Keratinocyte (primary cell): ENCODE measurements around the gene SLC17A5. TPM values are rescaled to one million over a fixed set of nuclear protein-coding genes. Genes with fewer than 3 reads are reported as not detected.

Experiments
- DNase-seq: peaks from one replicate; pipeline ENCODE4 v3.0.0-alpha.2; 2011; ENCODE audit warnings: low read depth, missing footprints, low spot score
- FAIRE-seq: peaks from 2 replicates; lab custom pipeline; 2011; peaks lifted over from hg19 to GRCh38; lab: Jason Lieb, UNC
- H2AFZ ChIP-seq: 2 replicates; pipeline ENCODE4 v1.6.0; 2012; ENCODE audit warnings: low read length, control low read depth, inconsistent platforms; ENCODE audit not compliant: control insufficient read depth
- H3K27ac ChIP-seq: 2 replicates; pipeline ENCODE4 v1.5.1; 2011; ENCODE audit warnings: low read length; ENCODE audit not compliant: control insufficient read depth, insufficient read depth
- H3K27me3 ChIP-seq: 3 replicates; pipeline ENCODE4 v1.6.0; 2011; ENCODE audit warnings: low read length; ENCODE audit not compliant: control insufficient read depth, insufficient read depth; ENCODE audit errors: extremely low read depth
- H3K36me3 ChIP-seq, 2 experiments: 2 replicates in 1 of 2; 3 replicates in 1 of 2; pipeline ENCODE4 v1.5.1; 2011; ENCODE audit warnings: low read length in 2 of 2, mild to moderate bottlenecking in 1 of 2; ENCODE audit not compliant: control insufficient read depth in 2 of 2, insufficient read depth in 2 of 2; ENCODE audit errors: extremely low read depth in 1 of 2
- H3K4me1 ChIP-seq: 3 replicates; pipeline ENCODE4 v1.5.1; 2011; ENCODE audit warnings: low read length; ENCODE audit not compliant: control insufficient read depth, insufficient read depth; ENCODE audit errors: extremely low read depth
- H3K4me2 ChIP-seq: 3 replicates; pipeline ENCODE4 v1.6.0; 2011; ENCODE audit warnings: low read depth, low read length; ENCODE audit not compliant: control insufficient read depth, insufficient read depth; ENCODE audit errors: extremely low read depth
- H3K4me3 ChIP-seq, 3 experiments: fragments of 200-600 bp in 1 of 3; sonication (generic) in 1 of 3; 2 replicates in 2 of 3; 3 replicates in 1 of 3; pipeline ENCODE4 v1.5.1; 2011 to 2016; ENCODE audit warnings: low read length in 3 of 3, mild to moderate bottlenecking in 3 of 3, control low read depth in 2 of 3, inconsistent platforms in 1 of 3, low read depth in 1 of 3, mixed read lengths in 1 of 3, mixed run types in 1 of 3, moderate library complexity in 1 of 3; ENCODE audit not compliant: control insufficient read depth in 2 of 3, insufficient read depth in 2 of 3; ENCODE audit errors: extremely low read depth in 1 of 3
- H3K79me2 ChIP-seq: 2 replicates; pipeline ENCODE4 v1.6.0; 2012; ENCODE audit warnings: low read length; ENCODE audit not compliant: control insufficient read depth, insufficient read depth
- H3K9ac ChIP-seq: 3 replicates; pipeline ENCODE4 v1.6.0; 2011; ENCODE audit warnings: low read length; ENCODE audit not compliant: control insufficient read depth, insufficient read depth; ENCODE audit errors: extremely low read depth
- H3K9me1 ChIP-seq: 3 replicates; pipeline ENCODE4 v1.6.0; 2011; ENCODE audit warnings: low read length; ENCODE audit not compliant: control insufficient read depth, insufficient read depth; ENCODE audit errors: extremely low read depth
- H3K9me3 ChIP-seq: 2 replicates; pipeline ENCODE4 v1.5.1; 2012; ENCODE audit warnings: low read depth, low read length; ENCODE audit not compliant: control insufficient read depth
- H4K20me1 ChIP-seq: 3 replicates; pipeline ENCODE4 v1.6.0; 2011; ENCODE audit warnings: low read length; ENCODE audit not compliant: control insufficient read depth, insufficient read depth; ENCODE audit errors: extremely low read depth
- EZH2 ChIP-seq: IDR thresholded peaks from one replicate; pipeline ENCODE4 v1.6.1; 2012; ENCODE audit warnings: inconsistent platforms, mild to moderate bottlenecking, low read length, moderate library complexity
- dilution Hi-C: fragments of 300-500 bp; cut with MboI; formaldehyde crosslinking; loops from one replicate; pipeline ENCODE4 v1.7.0; 2020; ENCODE audit warnings: low sequenced_read_pairs; ENCODE audit not compliant: extremely low pct_ligation_motif_present
- polyA plus RNA-seq, 5 experiments: library from polyadenylated mRNA; depleted of rRNA in 3 of 5; stranded (reverse) in 3 of 5; stranded (forward) in 1 of 5; unstranded in 1 of 5; fragments of >200 nt; gene quantifications; 1 replicate in 1 of 5; 2 replicates in 3 of 5; 3 replicates in 1 of 5; pipeline versions ENCODE4 v1.2.1 to v1.2.3, GENCODE V29; 2011 to 2012; ENCODE audit warnings: missing spikeins in 2 of 5, low read depth in 1 of 5, low replicate concordance in 1 of 5
- TF ChIP-seq, protein P1 (sequence below), 3 experiments: IDR thresholded peaks in 1 of 3; conservative IDR thresholded peaks in 1 of 3; optimal IDR thresholded peaks in 1 of 3; 2 replicates in 2 of 3; 3 replicates in 1 of 3; pipeline versions ENCODE3 to v1.5.1; 2011; ENCODE audit warnings: low read length in 3 of 3, mild to moderate bottlenecking in 3 of 3, moderate library complexity in 2 of 3, control low read depth in 1 of 3, inconsistent platforms in 1 of 3; ENCODE audit not compliant: insufficient read depth in 2 of 3; ENCODE audit errors: extremely low read depth in 1 of 3

Gene SLC17A5
- polyA plus RNA-seq, 1 donor (not counting 4 experiments of a cell fraction or from before 2014, with no cell fraction given) = 8.7 TPM

GRCh38 chr6:73640179-73640750 lies 13.5 kb downstream of the SLC17A5 start:
- no peaks in the 10 kb centered on the region for H3K9me3 ChIP-seq
- dilution Hi-C loops = no loop called here
- no peak overlapping the region for H3K27ac ChIP-seq
- DNase-seq = no peak
- H3K36me3 ChIP-seq = no peaks in the 10 kb centered on the region
- peaks cover 3% of the 10 kb centered on the region for H3K4me1 ChIP-seq
- H4K20me1 ChIP-seq = no peaks in the 10 kb centered on the region
- no peak overlapping the region for H3K4me2 ChIP-seq
- TF ChIP-seq, protein P1, sequence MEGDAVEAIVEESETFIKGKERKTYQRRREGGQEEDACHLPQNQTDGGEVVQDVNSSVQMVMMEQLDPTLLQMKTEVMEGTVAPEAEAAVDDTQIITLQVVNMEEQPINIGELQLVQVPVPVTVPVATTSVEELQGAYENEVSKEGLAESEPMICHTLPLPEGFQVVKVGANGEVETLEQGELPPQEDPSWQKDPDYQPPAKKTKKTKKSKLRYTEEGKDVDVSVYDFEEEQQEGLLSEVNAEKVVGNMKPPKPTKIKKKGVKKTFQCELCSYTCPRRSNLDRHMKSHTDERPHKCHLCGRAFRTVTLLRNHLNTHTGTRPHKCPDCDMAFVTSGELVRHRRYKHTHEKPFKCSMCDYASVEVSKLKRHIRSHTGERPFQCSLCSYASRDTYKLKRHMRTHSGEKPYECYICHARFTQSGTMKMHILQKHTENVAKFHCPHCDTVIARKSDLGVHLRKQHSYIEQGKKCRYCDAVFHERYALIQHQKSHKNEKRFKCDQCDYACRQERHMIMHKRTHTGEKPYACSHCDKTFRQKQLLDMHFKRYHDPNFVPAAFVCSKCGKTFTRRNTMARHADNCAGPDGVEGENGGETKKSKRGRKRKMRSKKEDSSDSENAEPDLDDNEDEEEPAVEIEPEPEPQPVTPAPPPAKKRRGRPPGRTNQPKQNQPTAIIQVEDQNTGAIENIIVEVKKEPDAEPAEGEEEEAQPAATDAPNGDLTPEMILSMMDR (optimal IDR thresholded peaks at IDR 0.05 in 1 of 3, IDR thresholded peaks at IDR 0.05 in 1 of 3, conservative IDR thresholded peaks at IDR 0.05 in 1 of 3; ENCODE audit: extremely low read depth in 1 of 3, insufficient read depth in 2 of 3, low read length in 3 of 3) = no peak
- TF ChIP-seq EZH2 = no peak
- H2AFZ ChIP-seq = no peak overlapping the region
- H3K9me1 ChIP-seq = no peaks in the 10 kb centered on the region
- H3K27me3 ChIP-seq = no peaks in the 10 kb centered on the region
- no peak overlapping the region for H3K4me3 ChIP-seq
- no peak overlapping the region for H3K9ac ChIP-seq
- H3K79me2 ChIP-seq = no peaks in the 10 kb centered on the region
- FAIRE-seq = no peak

DNA sequence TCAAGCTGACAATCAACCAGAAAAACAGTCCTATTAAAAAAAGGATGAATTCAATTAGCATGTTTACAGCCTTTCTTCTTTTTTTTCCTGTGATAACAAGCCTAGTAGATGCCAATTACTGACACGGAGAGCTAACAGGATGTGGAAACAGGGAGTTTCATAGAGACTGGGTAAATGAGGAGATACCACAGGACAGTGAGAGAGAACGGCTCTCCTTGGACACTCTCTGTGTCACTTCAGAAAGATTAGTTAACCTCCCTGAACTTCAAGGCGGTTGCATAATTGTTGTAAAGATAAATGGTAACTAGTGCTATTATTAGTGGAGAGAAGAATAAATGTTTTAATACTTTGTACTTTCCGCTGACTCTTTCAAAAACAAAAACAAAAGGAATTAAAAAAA lies 14.8 kb downstream of the SLC17A5 start:
- Histone ChIP-seq H4K20me1 (no peaks in the 10 kb centered on the region), H3K4me2 (no peak overlapping the region), H3K79me2 (no peaks in the 10 kb centered on the region), H3K4me3 (no peak overlapping the region), H3K27me3 (no peaks in the 10 kb centered on the region), H3K9ac (no peak overlapping the region), H3K9me1 (no peaks in the 10 kb centered on the region), H3K27ac (no peak overlapping the region), H2AFZ (no peak overlapping the region), H3K4me1 (peaks cover 3% of the 10 kb centered on the region), H3K9me3 (no peaks in the 10 kb centered on the region), H3K36me3 (no peaks in the 10 kb centered on the region)
- FAIRE-seq = no peak
- DNase-seq = no peak
- dilution Hi-C loops = no loop called here
- TF ChIP-seq EZH2 = no peak

DNA sequence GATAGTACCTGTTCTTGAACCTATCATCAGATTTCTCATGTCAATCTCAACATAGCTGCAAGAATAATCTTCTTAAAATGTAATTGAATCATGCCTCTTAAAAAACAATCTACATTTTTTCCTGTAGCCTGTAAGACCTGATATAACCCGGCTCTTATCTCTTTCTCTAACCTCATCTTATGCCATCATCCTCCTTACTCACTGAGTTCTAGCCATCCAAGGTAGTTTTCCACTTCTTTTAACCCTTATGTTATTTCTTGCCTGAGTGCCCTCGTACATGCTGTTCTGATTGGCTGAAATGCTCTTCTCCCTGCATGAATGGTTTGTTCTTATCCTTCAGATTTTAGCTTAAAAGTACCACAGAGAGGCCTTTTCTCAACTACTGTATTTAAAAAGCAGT lies 16.4 kb downstream of the SLC17A5 start:
- Histone ChIP-seq H3K27ac (no peak overlapping the region), H3K9ac (no peak overlapping the region), H3K27me3 (no peaks in the 10 kb centered on the region), H3K4me1 (peaks cover 3% of the 10 kb centered on the region), H3K9me1 (no peaks in the 10 kb centered on the region), H3K79me2 (no peaks in the 10 kb centered on the region), H3K4me2 (no peak overlapping the region), H3K36me3 (no peaks in the 10 kb centered on the region), H2AFZ (no peak overlapping the region), H4K20me1 (no peaks in the 10 kb centered on the region), H3K9me3 (no peaks in the 10 kb centered on the region), H3K4me3 (no peak overlapping the region)
- DNase-seq = no peak
- no peak for TF ChIP-seq EZH2
- TF ChIP-seq, protein P1 (optimal IDR thresholded peaks at IDR 0.05 in 1 of 3, IDR thresholded peaks at IDR 0.05 in 1 of 3, conservative IDR thresholded peaks at IDR 0.05 in 1 of 3; ENCODE audit: extremely low read depth in 1 of 3, insufficient read depth in 2 of 3, low read length in 3 of 3) = no peak
- FAIRE-seq = no peak
- dilution Hi-C loops = no loop called here
